Pancreas (tissue), 10 donors: Measurements from ENCODE around the gene RYK. TPM values are rescaled to one million over a fixed set of nuclear protein-coding genes. Genes with fewer than 3 reads are reported as not detected.

Source experiments
- ATAC-seq, 4 donors: fragments of 200-7000 bp; cut with Tn5 transposase; one replicate each; pipeline versions ENCODE4 v1.8.0 to v1.9.1; 2020; ENCODE audit warnings: mild to moderate bottlenecking in 4 of 4, moderate library complexity in 4 of 4
- DNase-seq, 6 donors: peaks; one replicate each; pipeline ENCODE4 v3.0.0-alpha.2; 2020
- FAIRE-seq: peaks from 2 replicates; lab custom pipeline; 2012; peaks lifted over from hg19 to GRCh38; lab: Jason Lieb, UNC
- H3K27ac ChIP-seq, 4 donors: fragments of 200-600 bp; sonication (generic); 1 replicate in 3 of 4; 2 replicates in 1 of 4; pipeline versions ENCODE4 v1.5.0 to v1.8.0; 2020
- H3K27me3 ChIP-seq, 4 donors: fragments of 200-600 bp; one replicate each; pipeline ENCODE4 v1.8.0; 2021
- H3K36me3 ChIP-seq, 3 donors: fragments of 200-600 bp; sonication (generic) in 1 of 3; one replicate each; pipeline versions ENCODE4 v1.5.0 to v1.8.0; 2020 to 2021
- H3K4me1 ChIP-seq, 3 donors: fragments of 200-600 bp; one replicate each; pipeline ENCODE4 v1.8.0; 2021
- H3K4me3 ChIP-seq, 4 donors: fragments of 200-600 bp; sonication (generic) in 2 of 4; one replicate each; pipeline versions ENCODE4 v1.5.0 to v1.8.0; 2020 to 2021
- H3K9me3 ChIP-seq, 4 donors: fragments of 200-600 bp; one replicate each; pipeline ENCODE4 v1.8.0; 2021
- CTCF ChIP-seq, 4 donors: fragments of 200-600 bp; sonication (generic) in 3 of 4; IDR thresholded peaks; one replicate each; pipeline versions ENCODE4 v1.5.0 to v1.8.0; 2021; ENCODE audit warnings: antibody characterized with exemption in 4 of 4
- WGBS, 2 donors: extraction: QIAGEN DNeasy Blood & Tissue Kit; methylation state at CpG; one replicate each; pipeline ENCODE4 v1.1.7; 2013; 5-methylcytosine and 5-hydroxymethylcytosine counted together
- intact Hi-C, 3 donors: fragments of 100-400 bp; cut with DNase I; formaldehyde crosslinking; loops; one replicate each; pipeline versions ENCODE4 v1.11.1 to v1.14.2; 2022
- polyA plus RNA-seq, 2 donors: library from polyadenylated mRNA; stranded (reverse); fragments of 200-250 nt; gene quantifications; one replicate each; pipeline ENCODE4 v1.2.3, GENCODE V29; 2013
- total RNA-seq, 6 donors: library from RNA; stranded (reverse); fragmentation: NEBNext Ultra II Directional in 4 of 6; extraction: Animal tissue kit (Norgen Biotek cat#: 25700) in 4 of 6; gene quantifications; one replicate each; pipeline versions ENCODE4 v1.2.1 to v1.2.4, GENCODE V29; 2021 to 2023
- donor health status: healthy with polysubstance abuse.
- donor health status: DM: no; HTN: no; CAD: no; lungs with moderate emphysema.
- donor health status: DM: no; HTN: no; CAD: no.
- donor health status: control.
- donor health status: control.
- donor health status: Bipolar disorder and iron deficiency.
- donor health status: DM: yes; HTN: yes; CAD: no.
- donor health status: DM: no; HTN: no; CAD: no.
- donor health status: DM: no; HTN: no; CAD: no.
- donor health status: DM: yes; HTN: yes; CAD: no.

Gene RYK
- total and polyA plus RNA-seq, 8 donors: 13.8 to 31.9 (median 20.5) TPM

- intact Hi-C loops: no loop called here
- WGBS, 2 donors: 87 to 100% methylated on average over 1 of the region's 1 CpG
- DNase-seq (no peak), ATAC-seq (no peak), FAIRE-seq (no peak)
- H3K9me3 ChIP-seq: no peaks in the 10 kb centered on the region
- H3K27ac ChIP-seq: no peak overlapping the region
- no peak for TF ChIP-seq CTCF (IDR thresholded peaks at IDR 0.05)
- H3K4me3 ChIP-seq: no peak overlapping the region
- no peaks in the 10 kb centered on the region for H3K27me3 ChIP-seq
- H3K36me3 ChIP-seq: peaks cover 0 to 24% (median 0%) of the 10 kb centered on the region in 3 donors
- no peaks in the 10 kb centered on the region for H3K4me1 ChIP-seq
Observed at GRCh38 chr3:134180761-134181160, 69.9 kb downstream of the RYK start.

GRCh38 chr3:134179508-134179907, 71.2 kb downstream of the RYK start:
- peaks cover 0 to 34% (median 3%) of the 10 kb centered on the region in 3 donors for H3K36me3 ChIP-seq
- ATAC-seq (no peak), FAIRE-seq (no peak), DNase-seq (no peak)
- WGBS, 2 donors: 75 to 81% methylated on average over 2 of the region's 2 CpGs
- no peaks in the 10 kb centered on the region for H3K9me3 ChIP-seq
- no peak overlapping the region for H3K27ac ChIP-seq
- no peak for TF ChIP-seq CTCF (IDR thresholded peaks at IDR 0.05)
- no peaks in the 10 kb centered on the region for H3K27me3 ChIP-seq
- H3K4me3 ChIP-seq: no peak overlapping the region
- no peaks in the 10 kb centered on the region for H3K4me1 ChIP-seq
- intact Hi-C loops: no loop called here

- no peak for DNase-seq
- intact Hi-C loops: no loop called here
- Histone ChIP-seq H3K4me3 (no peak overlapping the region), H3K27ac (no peak overlapping the region), H3K27me3 (no peaks in the 10 kb centered on the region), H3K9me3 (no peaks in the 10 kb centered on the region), H3K36me3 (peaks cover 0 to 18% (median 6%) of the 10 kb centered on the region in 3 donors), H3K4me1 (no peaks in the 10 kb centered on the region)
- no peak for ATAC-seq
- 83 to 84% methylated on average over 6 of the region's 6 CpGs for WGBS, 2 donors
- no peak for FAIRE-seq
- TF ChIP-seq CTCF (IDR thresholded peaks at IDR 0.05): no peak
Observed at GRCh38 chr3:134163096-134163495, 87.6 kb downstream of the RYK start.

GRCh38 chr3:134161898-134162615, 88.6 kb downstream of the RYK start:
- no peaks in the 10 kb centered on the region for H3K4me1 ChIP-seq
- H3K9me3 ChIP-seq: no peaks in the 10 kb centered on the region
- intact Hi-C loops: no loop called here
- no peak overlapping the region for H3K4me3 ChIP-seq
- no peak for FAIRE-seq
- WGBS, 2 donors: 90% methylated on average over 9 of the region's 9 CpGs
- H3K27me3 ChIP-seq: no peaks in the 10 kb centered on the region
- H3K36me3 ChIP-seq: peaks cover 0 to 21% (median 6%) of the 10 kb centered on the region in 3 donors
- TF ChIP-seq CTCF (IDR thresholded peaks at IDR 0.05): no peak
- no peak for DNase-seq
- ATAC-seq: no peak
- H3K27ac ChIP-seq: no peak overlapping the region

GRCh38 chr3:134155446-134155845, 95.2 kb downstream of the RYK start:
- Histone ChIP-seq H3K27ac (no peak overlapping the region), H3K36me3 (peaks cover 0 to 55% (median 6%) of the 10 kb centered on the region in 3 donors)
- DNase-seq: no peak

More at GRCh38 chr3:134155446-134155845, 95.2 kb downstream of the RYK start:
- FAIRE-seq: no peak
- ATAC-seq: no peak
- no peak for TF ChIP-seq CTCF (IDR thresholded peaks at IDR 0.05)
- intact Hi-C loops: no loop called here
- Histone ChIP-seq H3K4me3 (no peak overlapping the region), H3K4me1 (no peaks in the 10 kb centered on the region), H3K27me3 (no peaks in the 10 kb centered on the region), H3K9me3 (no peaks in the 10 kb centered on the region)
- WGBS, 2 donors: 69 to 77% methylated on average over 2 of the region's 2 CpGs
